ENCODE results near the gene NRM.
"Not testable (repeated sequence)": the region's sequence is repeated elsewhere in the genome, so short reads cannot be mapped to it uniquely, and the experiment has no call there.

Gene NRM

GRCh38 chr6:30664994-30665767, 25.6 kb downstream of the NRM start:
- TF ChIP-seq ZFX (IDR thresholded peaks at IDR 0.05) (no peak), CTCF (conservative IDR thresholded peaks at IDR 0.05) (no peak)
- no peak overlapping the region for H3K27ac ChIP-seq

- not testable (repeated sequence) for H3K27ac ChIP-seq
Measured at GRCh38 chr6:30657922-30658321, 32.9 kb downstream of the NRM start.

- TF ChIP-seq ZFX (IDR thresholded peaks at IDR 0.05) (no peak), CTCF (conservative IDR thresholded peaks at IDR 0.05) (no peak)
- H3K27ac ChIP-seq: no peak overlapping the region
Measured at GRCh38 chr6:30657454-30657853, 33.3 kb downstream of the NRM start.

GRCh38 chr6:30656513-30656912, 34.3 kb downstream of the NRM start:
- TF ChIP-seq CTCF (conservative IDR thresholded peaks at IDR 0.05) (no peak), ZFX (IDR thresholded peaks at IDR 0.05) (no peak)
- no peak overlapping the region for H3K27ac ChIP-seq

- TF ChIP-seq CTCF (conservative IDR thresholded peaks at IDR 0.05): no peak
- no peak for TF ChIP-seq ZFX (IDR thresholded peaks at IDR 0.05)
- H3K27ac ChIP-seq: no peak overlapping the region
Measured at GRCh38 chr6:30655743-30656094, 35.1 kb downstream of the NRM start.

GRCh38 chr6:30654798-30655742, 35.7 kb downstream of the NRM start:
- H3K27ac ChIP-seq: no peak overlapping the region
- no peak for TF ChIP-seq CTCF (conservative IDR thresholded peaks at IDR 0.05)
- TF ChIP-seq ZFX (IDR thresholded peaks at IDR 0.05): no peak

GRCh38 chr6:30651143-30651542, 39.6 kb downstream of the NRM start:
- no peak overlapping the region for H3K27ac ChIP-seq
- no peak for TF ChIP-seq CTCF (conservative IDR thresholded peaks at IDR 0.05)
- TF ChIP-seq ZFX (IDR thresholded peaks at IDR 0.05): no peak
